ENCODE measurements around the gene INS.

DNA sequence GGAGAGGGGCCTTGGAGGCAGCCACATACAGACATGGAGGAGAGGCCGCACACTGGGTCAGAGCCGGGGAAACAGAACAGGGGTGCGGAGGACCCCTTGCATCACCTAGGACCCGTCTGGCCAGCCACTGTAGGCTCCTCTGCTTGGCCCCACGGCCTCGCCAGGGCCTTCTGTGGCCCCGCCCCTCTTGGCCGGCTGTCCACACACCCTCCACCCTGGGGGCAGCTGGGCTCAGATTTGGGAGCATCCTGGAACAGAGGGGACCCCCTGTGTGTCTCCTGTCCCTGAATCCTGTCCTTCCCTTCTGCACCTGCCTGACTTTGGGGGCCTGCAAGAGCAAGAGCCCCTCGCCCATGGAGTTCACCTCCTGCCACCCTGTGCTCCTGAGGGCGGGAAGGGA, 18.5 kb upstream of the INS start:
- TF ChIP-seq, protein P1, sequence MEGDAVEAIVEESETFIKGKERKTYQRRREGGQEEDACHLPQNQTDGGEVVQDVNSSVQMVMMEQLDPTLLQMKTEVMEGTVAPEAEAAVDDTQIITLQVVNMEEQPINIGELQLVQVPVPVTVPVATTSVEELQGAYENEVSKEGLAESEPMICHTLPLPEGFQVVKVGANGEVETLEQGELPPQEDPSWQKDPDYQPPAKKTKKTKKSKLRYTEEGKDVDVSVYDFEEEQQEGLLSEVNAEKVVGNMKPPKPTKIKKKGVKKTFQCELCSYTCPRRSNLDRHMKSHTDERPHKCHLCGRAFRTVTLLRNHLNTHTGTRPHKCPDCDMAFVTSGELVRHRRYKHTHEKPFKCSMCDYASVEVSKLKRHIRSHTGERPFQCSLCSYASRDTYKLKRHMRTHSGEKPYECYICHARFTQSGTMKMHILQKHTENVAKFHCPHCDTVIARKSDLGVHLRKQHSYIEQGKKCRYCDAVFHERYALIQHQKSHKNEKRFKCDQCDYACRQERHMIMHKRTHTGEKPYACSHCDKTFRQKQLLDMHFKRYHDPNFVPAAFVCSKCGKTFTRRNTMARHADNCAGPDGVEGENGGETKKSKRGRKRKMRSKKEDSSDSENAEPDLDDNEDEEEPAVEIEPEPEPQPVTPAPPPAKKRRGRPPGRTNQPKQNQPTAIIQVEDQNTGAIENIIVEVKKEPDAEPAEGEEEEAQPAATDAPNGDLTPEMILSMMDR (IDR thresholded peaks at IDR 0.05; ENCODE audit: insufficient read depth, low read length, poor library complexity, severe bottlenecking) = no peak
- no peak for TF ChIP-seq EZH2phosphoT487 (conservative IDR thresholded peaks at IDR 0.05; ENCODE audit: low read length)

Data from SU-DHL-6 (cell line).